CD4-positive, alpha-beta T cell treated with Interleukin-6 at 100 ng/mL for 8 hours (primary cell): Measurements from ENCODE around the gene MFNG.
A peak's percentile ranks its signal among the peaks of the same experiment; 100 is the strongest.

Experiments
- DNase-seq: peaks from one replicate; pipeline ENCODE4 v3.0.0-alpha.2; 2020; ENCODE audit warnings: mixed read lengths, low spot score

The MFNG gene

DNA sequence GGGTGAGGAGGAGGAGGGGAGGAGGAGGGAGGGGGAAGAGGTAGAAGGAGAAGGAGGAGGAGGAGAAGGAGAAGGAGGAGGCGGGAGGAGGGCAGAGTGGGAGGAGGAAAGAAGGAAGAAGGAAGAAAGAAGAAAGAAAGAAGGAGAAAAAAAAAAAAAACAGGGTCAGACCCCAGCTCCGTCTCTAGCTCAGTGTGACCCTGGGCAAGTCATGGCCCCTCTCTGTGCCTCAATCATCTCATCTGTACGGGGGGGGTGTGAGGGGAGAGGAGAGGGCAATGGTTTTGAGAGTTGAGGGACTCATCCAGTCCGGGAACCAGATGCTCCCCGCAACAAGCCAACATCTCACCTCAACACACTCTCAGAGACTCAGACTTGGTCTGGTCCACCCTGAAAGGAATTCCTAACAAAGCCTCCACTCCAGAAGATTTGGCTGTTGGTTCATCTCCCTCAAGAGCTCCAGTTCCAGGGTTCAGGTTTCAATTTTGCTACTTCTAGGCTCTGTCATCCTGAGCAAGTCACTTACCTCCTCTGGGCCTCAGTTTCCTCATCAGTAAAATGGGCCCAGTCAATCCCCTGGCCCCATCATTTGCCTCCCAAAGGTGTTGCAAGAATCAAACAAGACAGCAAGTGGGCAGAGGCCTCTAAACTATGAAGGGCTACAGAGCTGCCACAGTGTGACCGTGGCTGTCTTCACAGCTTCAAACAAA, 25.4 kb upstream of the MFNG start:
- no peak for DNase-seq

DNA sequence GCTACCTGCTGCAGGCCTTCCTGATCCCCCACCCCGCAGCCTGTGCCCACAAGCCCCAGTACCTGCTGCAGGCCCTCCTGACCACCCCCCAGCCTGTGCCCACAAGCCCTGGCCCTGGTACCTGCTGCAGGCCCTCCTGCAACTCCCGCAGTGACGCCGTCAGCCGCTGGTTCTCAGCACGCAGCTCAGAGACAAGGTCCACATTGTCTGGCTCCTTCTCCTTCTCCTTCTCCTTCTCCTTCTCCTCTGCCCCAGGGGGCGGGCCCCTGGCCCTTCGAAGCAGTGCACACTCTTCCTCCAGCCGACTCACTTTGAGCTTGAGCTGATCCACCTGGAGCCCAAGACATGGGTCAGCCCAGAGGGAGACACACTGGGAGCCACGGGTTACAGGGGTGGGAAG, 23.9 kb upstream of the MFNG start:
- no peak for DNase-seq

DNA sequence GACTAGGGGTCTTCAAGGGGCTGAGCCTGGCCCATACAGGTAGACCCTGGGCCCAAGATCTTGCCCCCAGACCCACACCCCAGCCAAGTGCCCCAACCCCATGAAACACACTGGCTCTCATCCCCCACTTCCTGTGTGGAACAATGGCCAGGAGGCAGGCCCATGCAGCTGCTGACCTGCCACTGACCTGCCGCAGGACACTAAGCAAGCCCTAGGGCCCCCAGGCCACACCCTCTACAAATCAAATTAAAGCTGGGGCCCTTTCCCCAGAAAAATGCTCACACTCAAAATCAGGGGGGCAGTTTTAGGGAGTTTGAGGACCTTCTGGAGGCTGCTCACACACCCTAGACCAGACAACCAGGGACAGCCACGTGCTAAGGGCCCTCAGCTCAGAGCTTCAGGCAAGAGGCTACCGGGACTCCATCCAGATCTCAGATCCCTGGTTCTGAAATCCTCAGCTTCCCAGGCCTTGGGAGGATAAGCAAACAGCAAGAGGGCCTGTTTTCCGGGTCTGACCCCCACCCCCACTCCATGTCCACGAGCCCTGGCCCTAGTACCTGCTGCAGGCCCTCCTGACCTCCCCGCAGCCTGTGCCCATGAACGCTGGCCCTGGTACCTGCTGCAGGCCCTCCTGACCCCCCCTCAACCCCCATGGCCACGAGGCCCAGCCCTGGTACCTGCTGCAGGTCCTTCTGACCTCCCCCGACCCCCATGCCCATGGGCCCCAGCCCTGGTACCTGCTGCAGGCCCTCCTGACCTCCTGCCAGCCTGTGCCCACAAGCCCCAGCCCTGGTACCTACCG, 23.1 kb upstream of the MFNG start:
- DNase-seq, result no peak

- DNase-seq, result no peak
These were observed 22.3 kb upstream of the MFNG start for GRCh38 chr22:37508431-37508992.

GRCh38 chr22:37507731-37508130, 21.5 kb upstream of the MFNG start:
- no peak for DNase-seq

- DNase-seq, result no peak
These were observed 19.8 kb upstream of the MFNG start for GRCh38 chr22:37505989-37506388.

- no peak for DNase-seq
These were observed 19.4 kb upstream of the MFNG start for GRCh38 chr22:37505565-37505964.

GRCh38 chr22:37504964-37505363, 18.8 kb upstream of the MFNG start:
- no peak for DNase-seq

DNA sequence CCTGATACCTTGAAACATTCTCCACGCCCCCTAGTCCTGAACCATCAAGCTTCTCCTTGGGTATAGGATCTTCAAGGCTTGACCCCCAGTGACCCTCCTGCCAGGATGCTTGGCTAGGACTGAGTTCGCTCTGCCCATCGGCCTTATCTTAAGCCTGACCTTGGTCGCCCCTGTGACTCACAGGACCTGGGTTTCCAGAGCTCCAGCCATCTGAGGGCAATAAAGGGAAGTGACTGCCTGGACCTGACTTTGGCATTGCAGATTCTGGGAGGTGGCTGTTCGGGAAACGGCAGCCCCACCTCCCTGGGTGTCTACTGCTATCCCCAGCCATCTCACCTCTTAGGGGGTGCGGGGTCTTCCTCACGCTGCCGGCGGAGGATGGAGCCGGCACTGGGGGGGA, 17.7 kb upstream of the MFNG start:
- no peak for DNase-seq

DNA sequence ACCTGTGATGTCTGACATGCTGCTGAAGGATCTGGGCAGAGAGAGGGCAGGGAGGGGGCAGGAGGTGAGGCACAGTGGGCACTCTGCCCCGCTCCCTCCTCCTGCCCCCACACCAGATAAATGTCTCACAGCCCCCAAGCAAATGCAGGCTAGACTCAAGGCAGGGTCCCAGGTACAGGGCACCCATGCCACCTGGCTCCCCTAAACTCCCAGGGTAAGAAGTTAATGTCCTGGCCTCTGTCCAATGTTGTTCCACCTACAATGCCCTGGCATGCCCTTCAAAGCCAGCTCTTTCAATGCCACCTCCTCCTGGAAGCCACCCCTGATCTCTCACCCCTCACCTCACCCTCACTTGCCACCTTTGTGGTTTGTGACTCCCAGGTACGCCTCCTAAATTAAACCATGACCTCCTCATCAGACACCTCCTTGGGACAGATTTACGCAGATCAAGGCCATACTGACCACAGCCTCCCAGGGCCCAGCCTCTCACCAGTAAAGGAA, 17.0 kb upstream of the MFNG start:
- DNase-seq, result no peak

- no peak for DNase-seq
These were observed 16.4 kb upstream of the MFNG start for GRCh38 chr22:37502342-37503182.

DNA sequence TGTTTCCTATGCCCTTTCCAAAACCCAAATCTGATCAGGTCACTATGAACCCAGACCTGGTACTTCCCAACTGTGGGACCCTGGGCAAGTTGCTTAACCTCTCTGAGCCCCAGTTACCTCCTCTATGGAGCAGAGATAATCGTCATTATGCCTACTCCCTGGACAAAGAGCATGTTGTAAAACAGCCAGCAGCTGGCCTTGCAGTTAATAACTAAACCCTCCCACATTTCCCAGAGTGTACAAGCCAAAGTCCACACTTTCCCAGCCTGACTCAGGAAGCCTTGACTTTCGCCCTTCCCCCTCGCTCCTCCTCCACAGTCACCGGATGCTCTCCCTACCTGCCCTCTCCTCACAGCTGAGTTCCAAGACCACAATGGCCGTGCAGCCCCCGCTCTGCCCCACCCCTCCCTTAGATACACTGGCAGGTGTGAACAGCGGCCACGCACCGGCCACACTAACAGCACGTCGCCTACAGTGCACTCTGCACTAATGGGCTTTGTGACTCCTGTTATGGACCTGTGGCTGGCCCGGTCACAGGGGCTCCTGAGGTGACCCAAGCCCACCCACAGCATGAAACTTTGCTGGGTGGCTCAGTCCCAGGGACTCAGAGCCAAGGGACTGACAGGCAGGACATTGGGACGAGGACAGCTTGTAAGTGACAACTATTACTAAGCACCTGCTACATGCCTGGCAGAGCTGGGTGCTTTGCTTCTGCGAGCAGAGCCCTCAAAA, 15.6 kb upstream of the MFNG start:
- DNase-seq, result no peak

GRCh38 chr22:37500745-37501609, 14.8 kb upstream of the MFNG start:
- no peak for DNase-seq

- DNase-seq, result no peak
These were observed 13.8 kb upstream of the MFNG start for GRCh38 chr22:37499789-37500540.

DNA sequence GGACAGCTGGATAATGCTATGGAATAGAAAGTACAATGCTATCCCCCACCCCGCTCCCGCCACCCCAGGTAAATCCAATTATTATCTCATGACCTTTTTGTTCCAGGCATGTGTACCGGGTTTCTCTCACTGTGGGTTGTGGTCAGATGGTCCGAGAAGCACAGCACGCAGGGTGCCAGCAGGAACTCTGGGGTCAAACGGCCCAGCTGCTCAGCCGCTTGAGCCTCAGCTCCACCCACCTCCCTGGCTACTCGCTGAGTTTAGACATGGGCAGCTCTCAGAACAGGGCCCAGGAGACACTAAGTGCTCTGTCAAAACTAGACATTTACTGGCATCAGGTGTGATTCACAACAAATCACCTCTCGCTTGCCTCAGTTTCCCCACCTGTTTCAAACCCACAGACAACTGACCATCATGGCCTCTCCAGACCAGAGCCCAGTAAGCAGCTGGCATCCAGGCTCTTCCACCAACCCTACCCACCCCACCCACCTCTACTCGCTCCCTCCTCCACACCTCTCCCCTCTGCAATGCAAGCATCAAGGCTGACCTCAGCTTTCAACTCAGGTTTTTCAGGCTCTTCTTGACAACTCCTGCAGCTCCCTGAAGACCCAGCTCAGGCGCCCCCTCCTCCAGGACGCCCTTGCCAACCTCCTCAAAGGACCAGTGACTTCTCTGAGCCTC, 13.0 kb upstream of the MFNG start:
- DNase-seq, result no peak

GRCh38 chr22:37498289-37498909, 12.2 kb upstream of the MFNG start:
- DNase-seq, result peak; percentile 71

DNA sequence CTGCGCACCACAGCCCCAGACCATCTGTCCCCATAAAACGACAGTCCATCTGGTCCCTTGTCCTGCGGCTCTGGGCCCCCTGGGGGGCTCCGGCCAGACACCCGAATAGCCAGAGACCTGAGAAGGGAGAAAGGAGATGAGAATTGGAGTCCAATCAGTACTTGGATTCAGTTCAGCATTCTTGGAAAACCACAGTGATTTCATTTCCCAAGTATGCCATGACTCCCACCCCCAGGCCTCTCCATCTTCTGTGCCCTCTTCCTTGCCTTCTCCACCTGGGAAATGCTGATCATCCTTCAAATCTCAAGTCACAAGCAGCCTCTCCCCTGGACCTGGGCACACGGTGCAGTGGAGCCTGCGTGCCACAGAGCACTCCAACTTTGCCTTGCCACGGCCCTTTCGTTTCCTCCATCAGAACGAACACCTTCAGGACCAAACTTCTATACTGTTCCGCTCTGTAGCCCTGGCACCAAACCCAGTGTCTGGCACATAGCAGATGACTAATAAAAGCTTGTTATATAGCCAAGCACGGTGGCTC, 10.9 kb upstream of the MFNG start:
- no peak for DNase-seq

- no peak for DNase-seq
These were observed 10.5 kb upstream of the MFNG start for GRCh38 chr22:37496651-37497050.
